Mammary epithelial cell (primary cell): ENCODE data around the gene PTBP2.

Experiments used
- CTCF ChIP-seq, 2 donors: IDR thresholded peaks in 1 of 2; conservative IDR thresholded peaks in 1 of 2; 2 replicates each; pipeline ENCODE4 v1.5.1; 2011 to 2012; ENCODE audit warnings: inconsistent platforms in 2 of 2, low read length in 2 of 2, mild to moderate bottlenecking in 2 of 2, control low read depth in 1 of 2, low read depth in 1 of 2; ENCODE audit not compliant: insufficient read depth in 1 of 2; ENCODE audit errors: extremely low read depth in 1 of 2
- EZH2 ChIP-seq: IDR thresholded peaks from 2 replicates; pipeline ENCODE4 v1.6.1; 2012; ENCODE audit warnings: low read length, inconsistent platforms, borderline replicate concordance

- TF ChIP-seq CTCF (conservative IDR thresholded peaks at IDR 0.05 in 1 of 2, IDR thresholded peaks at IDR 0.05 in 1 of 2; ENCODE audit: extremely low read depth in 1 of 2, insufficient read depth in 1 of 2, low read depth in 1 of 2, low read length in 2 of 2) (no peak), EZH2 (no peak)
Measured at GRCh38 chr1:96707023-96707422, 14.6 kb upstream of the PTBP2 start.
